Endothelial cell of umbilical vein (primary cell): Measurements from ENCODE around the gene CLIC1. TPM values are rescaled to one million over a fixed set of nuclear protein-coding genes. Genes with fewer than 3 reads are reported as not detected.

Experiments used
- BruUV-seq: library from RNA; stranded (reverse); fragments of 400-500 nt; replicated peaks from 2 replicates; lab custom pipeline; 2021; lab: Mats Ljungman, UMichigan
- CTCF ChIA-PET: fragments of 300-600, 350-600 bp; sonication (Branson Sonifier 250); formaldehyde crosslinking; loops from one replicate; lab custom pipeline; 2021; ENCODE audit warnings: antibody characterized with exemption, inconsistent platforms; lab: Charles Lee
- POLR2A ChIA-PET: fragments of 300-600, 350-600 bp; sonication (Branson Sonifier 250); formaldehyde crosslinking; loops from one replicate; lab custom pipeline; 2021; ENCODE audit warnings: antibody characterized with exemption, inconsistent platforms; lab: Charles Lee
- DNase-seq: peaks from one replicate; pipeline ENCODE4 v3.0.0-alpha.2; 2011; ENCODE audit warnings: low read depth, low spot score
- FAIRE-seq: peaks from 2 replicates; lab custom pipeline; 2011; peaks lifted over from hg19 to GRCh38; lab: Jason Lieb, UNC
- H2AFZ ChIP-seq: 2 replicates; pipeline ENCODE4 v1.6.0; 2012; ENCODE audit warnings: low read depth, low read length, control low read depth, inconsistent platforms
- H3K27ac ChIP-seq: 2 replicates; pipeline ENCODE4 v1.5.1; 2011; ENCODE audit warnings: low read depth, mild to moderate bottlenecking, control low read depth, low read length, moderate library complexity; ENCODE audit not compliant: insufficient read depth
- H3K27me3 ChIP-seq, 2 experiments: 2 replicates each; pipeline versions ENCODE4 v1.6.0 to v1.6.1; 2011; ENCODE audit warnings: low read length in 2 of 2, mixed read lengths in 1 of 2; ENCODE audit not compliant: control insufficient read depth in 2 of 2, insufficient read depth in 2 of 2
- H3K36me3 ChIP-seq, 2 experiments: 2 replicates in 1 of 2; 3 replicates in 1 of 2; pipeline ENCODE4 v1.5.1; 2011; ENCODE audit warnings: low read length in 2 of 2, mild to moderate bottlenecking in 1 of 2, moderate library complexity in 1 of 2; ENCODE audit not compliant: control insufficient read depth in 2 of 2, insufficient read depth in 2 of 2; ENCODE audit errors: extremely low read depth in 1 of 2
- H3K4me1 ChIP-seq: 3 replicates; pipeline ENCODE4 v1.5.1; 2011; ENCODE audit warnings: mild to moderate bottlenecking, low read length; ENCODE audit not compliant: control insufficient read depth, insufficient read depth; ENCODE audit errors: extremely low read depth
- H3K4me2 ChIP-seq: 2 replicates; pipeline ENCODE4 v1.6.1; 2011; ENCODE audit warnings: low read length, control low read depth, mixed read lengths; ENCODE audit not compliant: insufficient read depth
- H3K4me3 ChIP-seq, 3 experiments: fragments of 200-600 bp in 1 of 3; sonication (generic), shearing (Covaris generic) in 1 of 3; replicated peaks in 1 of 3; 2 replicates each; pipeline ENCODE4 v1.5.1; 2011 to 2016; ENCODE audit warnings: control low read depth in 3 of 3, low read length in 3 of 3, mild to moderate bottlenecking in 2 of 3, inconsistent platforms in 1 of 3, low read depth in 1 of 3, moderate library complexity in 1 of 3; ENCODE audit not compliant: insufficient read depth in 1 of 3
- H3K79me2 ChIP-seq: 2 replicates; pipeline ENCODE4 v1.6.0; 2012; ENCODE audit warnings: low read length, inconsistent platforms; ENCODE audit not compliant: control insufficient read depth, insufficient read depth
- H3K9ac ChIP-seq: replicated peaks from 2 replicates; pipeline ENCODE3; 2011; ENCODE audit warnings: low read length, control low read depth; ENCODE audit not compliant: insufficient read depth; ENCODE audit errors: extremely low read depth
- H3K9me1 ChIP-seq: replicated peaks from 3 replicates; pipeline ENCODE4 v1.6.0; 2011; ENCODE audit warnings: mild to moderate bottlenecking, low read length; ENCODE audit not compliant: control insufficient read depth, insufficient read depth; ENCODE audit errors: extremely low read depth
- H3K9me3 ChIP-seq: replicated peaks from 2 replicates; pipeline ENCODE4 v1.5.1; 2012; ENCODE audit warnings: low read length, inconsistent platforms; ENCODE audit not compliant: control insufficient read depth, insufficient read depth
- H4K20me1 ChIP-seq: replicated peaks from 2 replicates; pipeline ENCODE3; 2011; ENCODE audit warnings: mild to moderate bottlenecking, low read length; ENCODE audit not compliant: control insufficient read depth, insufficient read depth; ENCODE audit errors: extremely low read depth
- CTCF ChIP-seq, 2 donors: IDR thresholded peaks; 1 replicate in 1 of 2; 2 replicates in 1 of 2; pipeline ENCODE4 v1.5.1; 2011; ENCODE audit warnings: low read length in 2 of 2, mild to moderate bottlenecking in 2 of 2, moderate library complexity in 2 of 2, control low read depth in 1 of 2, inconsistent platforms in 1 of 2, low read depth in 1 of 2; ENCODE audit not compliant: insufficient read depth in 1 of 2; ENCODE audit errors: extremely low read depth in 1 of 2
- EZH2 ChIP-seq: IDR thresholded peaks from 2 replicates; pipeline ENCODE4 v1.6.1; 2012; ENCODE audit warnings: borderline replicate concordance, low read depth, mild to moderate bottlenecking, moderate library complexity, low read length, inconsistent platforms; ENCODE audit not compliant: severe bottlenecking
- FOS ChIP-seq: IDR thresholded peaks from 2 replicates; pipeline ENCODE4 v1.6.1; 2011; ENCODE audit warnings: mild to moderate bottlenecking, low read length, moderate library complexity, borderline replicate concordance; ENCODE audit not compliant: insufficient read depth
- GATA2 ChIP-seq: IDR thresholded peaks from 2 replicates; pipeline ENCODE4 v1.7.0; 2011; ENCODE audit warnings: low read depth, mild to moderate bottlenecking, moderate library complexity, mixed read lengths, low read length; ENCODE audit not compliant: insufficient read length, insufficient read depth
- JUN ChIP-seq: IDR thresholded peaks from 2 replicates; pipeline ENCODE4 v1.6.1; 2011; ENCODE audit warnings: borderline replicate concordance, low read depth; ENCODE audit not compliant: insufficient read length, insufficient read depth
- MAX ChIP-seq: IDR thresholded peaks from 2 replicates; pipeline ENCODE4 v1.6.1; 2011; ENCODE audit not compliant: insufficient read depth, insufficient read length
- MYC ChIP-seq: IDR thresholded peaks from one replicate; pipeline ENCODE4 v1.6.1; 2011; ENCODE audit warnings: mild to moderate bottlenecking, low read depth, low read length
- POLR2A ChIP-seq: IDR thresholded peaks from 2 replicates; pipeline ENCODE4 v1.6.1; 2012; ENCODE audit warnings: low read depth, mild to moderate bottlenecking, control low read depth, low read length
- POLR2AphosphoS5 ChIP-seq: IDR thresholded peaks from 2 replicates; pipeline ENCODE4 v1.6.1; 2012; ENCODE audit warnings: low read depth, mild to moderate bottlenecking, control low read depth, low read length, moderate library complexity; ENCODE audit not compliant: insufficient read depth
- dilution Hi-C: fragments of 300-500 bp; cut with MboI; formaldehyde crosslinking; loops from one replicate; pipeline ENCODE4 v1.15.0; 2019; ENCODE audit warnings: low sequenced_read_pairs; ENCODE audit not compliant: extremely low pct_ligation_motif_present
- intact Hi-C: fragments of 100-400 bp; cut with micrococcal nuclease; formaldehyde crosslinking; loops from one replicate; pipeline ENCODE4 v1.10.0; 2022
- polyA plus RNA-seq, 4 experiments: library from polyadenylated mRNA; depleted of rRNA in 3 of 4; stranded (reverse) in 3 of 4; unstranded in 1 of 4; fragments of >200 nt; gene quantifications; 2 replicates each; pipeline versions ENCODE4 v1.2.1 to v1.2.3, GENCODE V29; 2011 to 2012; ENCODE audit warnings: missing spikeins in 1 of 4
- total RNA-seq: library from RNA; stranded (reverse); gene quantifications from 2 replicates; pipeline ENCODE4 v1.2.3, GENCODE V29; 2021

Gene CLIC1
- total and polyA plus RNA-seq, 2 donors (not counting 3 experiments of a cell fraction or from before 2014, with no cell fraction given), result 543 to 578 TPM

GRCh38 chr6:31705931-31706330 is 30.4 kb downstream of the CLIC1 start:
- Histone ChIP-seq H3K4me1 (peaks cover 15% of the 10 kb centered on the region), H3K9me1 (no peaks in the 10 kb centered on the region), H3K27ac (no peak overlapping the region), H3K9ac (no peak overlapping the region), H4K20me1 (no peaks in the 10 kb centered on the region), H3K9me3 (no peaks in the 10 kb centered on the region), H3K4me3 (no peak overlapping the region), H3K4me2 (no peak overlapping the region), H3K79me2 (peaks cover 18% of the 10 kb centered on the region), H2AFZ (no peak overlapping the region), H3K36me3 (no peaks in the 10 kb centered on the region), H3K27me3 (no peaks in the 10 kb centered on the region)
- intact Hi-C loops, result no loop called here
- ChIA-PET CTCF (no interaction called here), POLR2A (interaction anchor here (0.6 kb wide), 2 partner anchors 24 to 253 kb away, joined by 4 to 9 read pairs; partner anchors contain the start of gene SKIC2)
- FAIRE-seq (no peak), DNase-seq (no peak)
- BruUV-seq, result no TSS peak
- dilution Hi-C loops, result no loop called here
- TF ChIP-seq POLR2AphosphoS5 (no peak), MAX (no peak), MYC (no peak), JUN (no peak), CTCF (IDR thresholded peaks at IDR 0.05; ENCODE audit: extremely low read depth in 1 of 2, insufficient read depth in 1 of 2, low read depth in 1 of 2, low read length in 2 of 2) (no peak), POLR2A (no peak), GATA2 (no peak), EZH2 (no peak), FOS (no peak)
